SK-N-SH (cell line): ENCODE measurements around the gene CDH18. TPM values are rescaled to one million over a fixed set of nuclear protein-coding genes. Genes with fewer than 3 reads are reported as not detected.

ENCODE experiments used
- CTCF ChIA-PET: fragments of 300-600, 350-600 bp; formaldehyde crosslinking; extraction: SDS; loops from one replicate; lab custom pipeline; 2021; lab: Yijun Ruan, JAX
- POLR2A ChIA-PET: fragments of 350-600 bp; sonication (Branson Sonifier 250); formaldehyde crosslinking; extraction: SDS; loops from one replicate; lab custom pipeline; 2020; ENCODE audit warnings: antibody characterized with exemption, inconsistent platforms; lab: Yijun Ruan, JAX
- DNase-seq: peaks from one replicate; pipeline ENCODE4 v3.0.0; 2012
- H2AFZ ChIP-seq: fragments of 200-600 bp; sonication (generic); 2 replicates; pipeline ENCODE4 v1.8.1; 2016; ENCODE audit warnings: antibody characterized with exemption, mild to moderate bottlenecking, low read depth
- H3F3A ChIP-seq: fragments of 200-600 bp; sonication (generic); replicated peaks from 2 replicates; pipeline ENCODE3; 2016; ENCODE audit warnings: antibody characterized with exemption, mild to moderate bottlenecking; ENCODE audit not compliant: insufficient read depth
- H3K27ac ChIP-seq, 2 experiments: fragments of 200-500 bp in 1 of 2; fragments of 200-600 bp in 1 of 2; sonication (Bioruptor generic) in 1 of 2; sonication (generic), shearing (Covaris generic) in 1 of 2; 2 replicates each; pipeline versions ENCODE4 v1.5.1 to v1.6.1; 2014 to 2016; ENCODE audit warnings: low read depth in 2 of 2, inconsistent platforms in 1 of 2, low read length in 1 of 2, mild to moderate bottlenecking in 1 of 2, mixed read lengths in 1 of 2
- H3K27me3 ChIP-seq: fragments of 200-600 bp; sonication (generic), shearing (Covaris generic); 2 replicates; pipeline ENCODE4 v1.6.1; 2016; ENCODE audit warnings: mixed run types; ENCODE audit not compliant: insufficient read depth
- H3K36me3 ChIP-seq, 2 experiments: fragments of 200-500 bp in 1 of 2; fragments of 200-600 bp in 1 of 2; sonication (Bioruptor generic) in 1 of 2; sonication (generic) in 1 of 2; replicated peaks in 1 of 2; 2 replicates each; pipeline versions ENCODE3 to v1.5.1; 2014 to 2016; ENCODE audit warnings: low read length in 1 of 2, mild to moderate bottlenecking in 1 of 2; ENCODE audit not compliant: insufficient read depth in 2 of 2, control insufficient read depth in 1 of 2
- H3K4me1 ChIP-seq, 2 experiments: fragments of 200-500 bp in 1 of 2; fragments of 200-600 bp in 1 of 2; sonication (Bioruptor generic) in 1 of 2; sonication (generic), shearing (Covaris generic) in 1 of 2; 2 replicates each; pipeline versions ENCODE4 v1.5.1 to v1.6.1; 2014 to 2016; ENCODE audit warnings: low read depth in 1 of 2, low read length in 1 of 2, mixed run types in 1 of 2; ENCODE audit not compliant: insufficient read depth in 2 of 2, control insufficient read depth in 1 of 2
- H3K4me2 ChIP-seq: fragments of 200-600 bp; sonication (generic), shearing (Covaris generic); 2 replicates; pipeline ENCODE4 v1.6.1; 2017; ENCODE audit warnings: mixed run types
- H3K4me3 ChIP-seq, 2 experiments: fragments of 200-500 bp in 1 of 2; fragments of 200-600 bp in 1 of 2; sonication (Bioruptor generic) in 1 of 2; sonication (generic), shearing (Covaris generic) in 1 of 2; 2 replicates each; pipeline versions ENCODE4 v1.5.1 to v1.8.1; 2014 to 2016; ENCODE audit warnings: low read depth in 2 of 2, inconsistent platforms in 1 of 2, low read length in 1 of 2, mild to moderate bottlenecking in 1 of 2, mixed read lengths in 1 of 2, moderate library complexity in 1 of 2
- H3K79me2 ChIP-seq: fragments of 200-600 bp; sonication (generic); 2 replicates; pipeline ENCODE4 v1.8.1; 2017; ENCODE audit warnings: mild to moderate bottlenecking; ENCODE audit not compliant: insufficient read depth
- H3K9ac ChIP-seq: fragments of 200-600 bp; sonication (generic); 2 replicates; pipeline ENCODE4 v1.6.1; 2017; ENCODE audit warnings: mixed run types
- H3K9me2 ChIP-seq: fragments of 200-600 bp; sonication (generic); 2 replicates; pipeline ENCODE4 v1.6.1; 2017; ENCODE audit warnings: mixed run types
- H3K9me3 ChIP-seq: fragments of 200-600 bp; sonication (generic); 2 replicates; pipeline ENCODE4 v1.6.1; 2017; ENCODE audit warnings: mixed run types, mild to moderate bottlenecking, moderate library complexity
- H4K20me1 ChIP-seq: fragments of 200-600 bp; sonication (generic); 2 replicates; pipeline ENCODE4 v1.6.1; 2017; ENCODE audit warnings: mild to moderate bottlenecking, mixed run types; ENCODE audit not compliant: insufficient read depth
- EZH2phosphoT487 ChIP-seq: fragments of 200-600 bp; sonication (generic); IDR thresholded peaks from 2 replicates; pipeline ENCODE4 v1.6.1; 2017; ENCODE audit warnings: low read depth, mixed run types, mild to moderate bottlenecking, antibody characterized with exemption, moderate library complexity, borderline replicate concordance
- FOSL2 ChIP-seq: IDR thresholded peaks from 2 replicates; pipeline ENCODE4 v1.4.0; 2012; ENCODE audit warnings: low read depth, mild to moderate bottlenecking, moderate library complexity, borderline replicate concordance
- GATA2 ChIP-seq: sonication (generic); formaldehyde crosslinking; IDR thresholded peaks from 2 replicates; pipeline ENCODE4 v1.5.0; 2020; ENCODE audit warnings: mild to moderate bottlenecking, missing genetic modification reagents
- MEF2A ChIP-seq: IDR thresholded peaks from 2 replicates; pipeline ENCODE4 v1.4.0; 2012; ENCODE audit warnings: low read depth, borderline replicate concordance
- MXI1 ChIP-seq: IDR thresholded peaks from 2 replicates; pipeline ENCODE4 v1.6.1; 2012; ENCODE audit warnings: mild to moderate bottlenecking, low read depth, low read length, improper control_type of control experiment
- NRF1 ChIP-seq: IDR thresholded peaks from 2 replicates; pipeline ENCODE4 v1.6.1; 2012; ENCODE audit warnings: low read depth, mild to moderate bottlenecking, low read length
- RAD21 ChIP-seq: IDR thresholded peaks from 2 replicates; pipeline ENCODE4 v1.6.1; 2012; ENCODE audit warnings: mild to moderate bottlenecking, low read length
- RCOR1 ChIP-seq: fragments of 150-350 bp; IDR thresholded peaks from 2 replicates; pipeline ENCODE4 v1.6.1; 2017; ENCODE audit warnings: antibody characterized with exemption, low read length
- SIN3A ChIP-seq: IDR thresholded peaks from 2 replicates; pipeline ENCODE4 v1.6.1; 2012; ENCODE audit warnings: low read depth, mild to moderate bottlenecking, low read length, moderate library complexity, borderline replicate concordance
- TCF12 ChIP-seq: IDR thresholded peaks from 2 replicates; pipeline ENCODE4 v1.4.0; 2012
- WGBS: methylation state at CpG from one replicate; pipeline ENCODE4 v1.1.6; 2017; ENCODE audit warnings: low lambda C conversion rate; 5-methylcytosine and 5-hydroxymethylcytosine counted together
- polyA plus RNA-seq, 3 experiments: library from polyadenylated mRNA; depleted of rRNA; stranded (reverse); fragments of >200 nt; gene quantifications; 2 replicates each; pipeline ENCODE4 v1.2.3, GENCODE V29; 2012
- TF ChIP-seq, protein P1 (sequence below): IDR thresholded peaks from 2 replicates; pipeline ENCODE4 v1.4.0; 2012; ENCODE audit warnings: low read depth, borderline replicate concordance
- TF ChIP-seq, protein P2 (sequence below): IDR thresholded peaks from 2 replicates; pipeline ENCODE4 v1.4.0; 2012; ENCODE audit warnings: low read depth, borderline replicate concordance
- TF ChIP-seq, protein P3 (sequence below): fragments of 150-350 bp; IDR thresholded peaks from 2 replicates; pipeline ENCODE4 v1.6.1; 2016; ENCODE audit warnings: mild to moderate bottlenecking, low read depth, low read length
- TF ChIP-seq, protein P4 (sequence below): IDR thresholded peaks from 2 replicates; pipeline ENCODE4; 2012
- TF ChIP-seq, protein P5 (sequence below): IDR thresholded peaks from 2 replicates; pipeline ENCODE4 v1.6.1; 2012; ENCODE audit warnings: mild to moderate bottlenecking, low read depth, low read length, moderate library complexity
- TF ChIP-seq, protein P6 (sequence below): fragments of 150-350 bp; IDR thresholded peaks from 2 replicates; pipeline ENCODE4 v1.6.1; 2017; ENCODE audit warnings: antibody characterized with exemption, low read length, low read depth, borderline replicate concordance

Gene CDH18
- polyA plus RNA-seq, 1 of the 3 experiments (the other 2 are of a cell fraction): 6.0 TPM

DNA sequence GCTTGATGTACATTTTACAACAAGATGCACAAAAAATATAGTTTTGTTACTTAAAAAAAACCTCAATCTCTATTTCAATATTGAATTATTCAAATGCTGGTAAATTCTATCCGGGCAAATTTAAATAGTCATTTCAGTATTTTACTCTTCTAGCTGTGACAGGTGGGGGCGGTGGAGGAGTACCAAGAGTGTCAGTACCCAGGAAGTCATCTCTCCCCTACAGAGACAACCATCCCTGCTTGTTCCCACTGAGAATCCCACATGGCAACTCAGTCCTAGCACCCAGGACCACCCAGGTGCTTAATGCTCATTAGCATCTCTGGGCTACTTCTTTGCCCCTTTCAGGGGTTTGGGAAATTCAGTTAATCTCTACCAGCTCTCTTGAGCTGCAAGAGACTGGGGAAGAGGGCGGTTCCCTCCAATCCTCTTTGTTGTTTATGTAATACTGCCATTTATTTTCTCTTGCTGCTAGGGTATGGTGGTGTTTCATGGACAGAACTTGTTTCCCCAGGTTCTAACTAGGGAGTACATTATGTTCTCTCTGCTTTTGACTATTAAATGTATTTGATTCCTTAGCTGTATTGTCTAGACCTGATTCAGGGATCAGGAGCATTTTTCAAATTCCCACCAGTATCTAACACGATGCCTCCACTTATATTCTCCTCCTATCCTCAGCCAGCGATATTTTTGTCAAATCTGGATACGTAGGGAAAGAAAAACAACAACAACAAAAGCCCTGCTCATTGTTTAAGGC lies 122.5 kb downstream of the CDH18 start (continued):
- no peak for TF ChIP-seq FOSL2
- TF ChIP-seq, protein P1, sequence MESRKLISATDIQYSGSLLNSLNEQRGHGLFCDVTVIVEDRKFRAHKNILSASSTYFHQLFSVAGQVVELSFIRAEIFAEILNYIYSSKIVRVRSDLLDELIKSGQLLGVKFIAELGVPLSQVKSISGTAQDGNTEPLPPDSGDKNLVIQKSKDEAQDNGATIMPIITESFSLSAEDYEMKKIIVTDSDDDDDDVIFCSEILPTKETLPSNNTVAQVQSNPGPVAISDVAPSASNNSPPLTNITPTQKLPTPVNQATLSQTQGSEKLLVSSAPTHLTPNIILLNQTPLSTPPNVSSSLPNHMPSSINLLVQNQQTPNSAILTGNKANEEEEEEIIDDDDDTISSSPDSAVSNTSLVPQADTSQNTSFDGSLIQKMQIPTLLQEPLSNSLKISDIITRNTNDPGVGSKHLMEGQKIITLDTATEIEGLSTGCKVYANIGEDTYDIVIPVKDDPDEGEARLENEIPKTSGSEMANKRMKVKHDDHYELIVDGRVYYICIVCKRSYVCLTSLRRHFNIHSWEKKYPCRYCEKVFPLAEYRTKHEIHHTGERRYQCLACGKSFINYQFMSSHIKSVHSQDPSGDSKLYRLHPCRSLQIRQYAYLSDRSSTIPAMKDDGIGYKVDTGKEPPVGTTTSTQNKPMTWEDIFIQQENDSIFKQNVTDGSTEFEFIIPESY: no peak
- TF ChIP-seq GATA2: no peak
- no peak for TF ChIP-seq MEF2A
- TF ChIP-seq, protein P2, sequence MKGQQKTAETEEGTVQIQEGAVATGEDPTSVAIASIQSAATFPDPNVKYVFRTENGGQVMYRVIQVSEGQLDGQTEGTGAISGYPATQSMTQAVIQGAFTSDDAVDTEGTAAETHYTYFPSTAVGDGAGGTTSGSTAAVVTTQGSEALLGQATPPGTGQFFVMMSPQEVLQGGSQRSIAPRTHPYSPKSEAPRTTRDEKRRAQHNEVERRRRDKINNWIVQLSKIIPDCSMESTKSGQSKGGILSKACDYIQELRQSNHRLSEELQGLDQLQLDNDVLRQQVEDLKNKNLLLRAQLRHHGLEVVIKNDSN: no peak

DNA sequence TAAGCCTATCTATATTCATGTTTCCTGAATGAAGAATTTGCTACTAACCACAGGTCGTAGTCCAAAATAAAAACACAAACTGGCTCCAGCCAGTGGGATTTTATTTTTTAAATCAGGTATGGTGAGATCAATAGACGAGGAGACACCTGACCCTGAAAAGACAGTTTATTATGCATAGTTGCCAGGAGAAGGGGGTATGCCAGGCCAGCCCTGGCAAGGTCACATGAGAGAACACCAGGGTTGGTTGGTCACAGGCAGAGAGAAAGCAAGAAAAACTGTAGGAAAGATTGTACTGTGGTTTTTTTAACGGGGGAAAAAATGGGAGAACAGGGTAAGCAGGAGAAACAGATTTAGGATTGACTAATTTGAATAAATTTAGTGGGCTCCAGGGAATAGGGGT lies 125.3 kb downstream of the CDH18 start:
- Histone ChIP-seq H3K4me2 (no peak overlapping the region), H4K20me1 (no peaks in the 10 kb centered on the region), H3F3A (no peaks in the 10 kb centered on the region), H3K9ac (no peak overlapping the region), H3K4me3 (no peak overlapping the region), H3K79me2 (no peaks in the 10 kb centered on the region), H3K4me1 (no peaks in the 10 kb centered on the region; a peak in 1 of 4 replicates), H3K9me2 (no peaks in the 10 kb centered on the region), H3K9me3 (no peaks in the 10 kb centered on the region), H3K27ac (no peak overlapping the region), H2AFZ (no peak overlapping the region)
- 30% methylated on average over 3 of the region's 3 CpGs for WGBS
- DNase-seq: no peak
- POLR2A ChIA-PET: no interaction called here
- TF ChIP-seq, protein P3, sequence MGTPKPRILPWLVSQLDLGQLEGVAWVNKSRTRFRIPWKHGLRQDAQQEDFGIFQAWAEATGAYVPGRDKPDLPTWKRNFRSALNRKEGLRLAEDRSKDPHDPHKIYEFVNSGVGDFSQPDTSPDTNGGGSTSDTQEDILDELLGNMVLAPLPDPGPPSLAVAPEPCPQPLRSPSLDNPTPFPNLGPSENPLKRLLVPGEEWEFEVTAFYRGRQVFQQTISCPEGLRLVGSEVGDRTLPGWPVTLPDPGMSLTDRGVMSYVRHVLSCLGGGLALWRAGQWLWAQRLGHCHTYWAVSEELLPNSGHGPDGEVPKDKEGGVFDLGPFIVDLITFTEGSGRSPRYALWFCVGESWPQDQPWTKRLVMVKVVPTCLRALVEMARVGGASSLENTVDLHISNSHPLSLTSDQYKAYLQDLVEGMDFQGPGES: no peak
- TF ChIP-seq, protein P4, sequence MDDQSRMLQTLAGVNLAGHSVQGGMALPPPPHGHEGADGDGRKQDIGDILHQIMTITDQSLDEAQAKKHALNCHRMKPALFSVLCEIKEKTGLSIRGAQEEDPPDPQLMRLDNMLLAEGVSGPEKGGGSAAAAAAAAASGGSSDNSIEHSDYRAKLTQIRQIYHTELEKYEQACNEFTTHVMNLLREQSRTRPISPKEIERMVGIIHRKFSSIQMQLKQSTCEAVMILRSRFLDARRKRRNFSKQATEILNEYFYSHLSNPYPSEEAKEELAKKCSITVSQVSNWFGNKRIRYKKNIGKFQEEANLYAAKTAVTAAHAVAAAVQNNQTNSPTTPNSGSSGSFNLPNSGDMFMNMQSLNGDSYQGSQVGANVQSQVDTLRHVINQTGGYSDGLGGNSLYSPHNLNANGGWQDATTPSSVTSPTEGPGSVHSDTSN: no peak
- TF ChIP-seq EZH2phosphoT487: no peak
- no peak for TF ChIP-seq FOSL2
- TF ChIP-seq, protein P5, sequence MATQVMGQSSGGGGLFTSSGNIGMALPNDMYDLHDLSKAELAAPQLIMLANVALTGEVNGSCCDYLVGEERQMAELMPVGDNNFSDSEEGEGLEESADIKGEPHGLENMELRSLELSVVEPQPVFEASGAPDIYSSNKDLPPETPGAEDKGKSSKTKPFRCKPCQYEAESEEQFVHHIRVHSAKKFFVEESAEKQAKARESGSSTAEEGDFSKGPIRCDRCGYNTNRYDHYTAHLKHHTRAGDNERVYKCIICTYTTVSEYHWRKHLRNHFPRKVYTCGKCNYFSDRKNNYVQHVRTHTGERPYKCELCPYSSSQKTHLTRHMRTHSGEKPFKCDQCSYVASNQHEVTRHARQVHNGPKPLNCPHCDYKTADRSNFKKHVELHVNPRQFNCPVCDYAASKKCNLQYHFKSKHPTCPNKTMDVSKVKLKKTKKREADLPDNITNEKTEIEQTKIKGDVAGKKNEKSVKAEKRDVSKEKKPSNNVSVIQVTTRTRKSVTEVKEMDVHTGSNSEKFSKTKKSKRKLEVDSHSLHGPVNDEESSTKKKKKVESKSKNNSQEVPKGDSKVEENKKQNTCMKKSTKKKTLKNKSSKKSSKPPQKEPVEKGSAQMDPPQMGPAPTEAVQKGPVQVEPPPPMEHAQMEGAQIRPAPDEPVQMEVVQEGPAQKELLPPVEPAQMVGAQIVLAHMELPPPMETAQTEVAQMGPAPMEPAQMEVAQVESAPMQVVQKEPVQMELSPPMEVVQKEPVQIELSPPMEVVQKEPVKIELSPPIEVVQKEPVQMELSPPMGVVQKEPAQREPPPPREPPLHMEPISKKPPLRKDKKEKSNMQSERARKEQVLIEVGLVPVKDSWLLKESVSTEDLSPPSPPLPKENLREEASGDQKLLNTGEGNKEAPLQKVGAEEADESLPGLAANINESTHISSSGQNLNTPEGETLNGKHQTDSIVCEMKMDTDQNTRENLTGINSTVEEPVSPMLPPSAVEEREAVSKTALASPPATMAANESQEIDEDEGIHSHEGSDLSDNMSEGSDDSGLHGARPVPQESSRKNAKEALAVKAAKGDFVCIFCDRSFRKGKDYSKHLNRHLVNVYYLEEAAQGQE: no peak
- no peak for TF ChIP-seq NRF1
- TF ChIP-seq MXI1: no peak
- TF ChIP-seq RAD21: no peak
- no peak for TF ChIP-seq GATA2
- TF ChIP-seq RCOR1: no peak
- no peak for TF ChIP-seq SIN3A
- TF ChIP-seq, protein P6, sequence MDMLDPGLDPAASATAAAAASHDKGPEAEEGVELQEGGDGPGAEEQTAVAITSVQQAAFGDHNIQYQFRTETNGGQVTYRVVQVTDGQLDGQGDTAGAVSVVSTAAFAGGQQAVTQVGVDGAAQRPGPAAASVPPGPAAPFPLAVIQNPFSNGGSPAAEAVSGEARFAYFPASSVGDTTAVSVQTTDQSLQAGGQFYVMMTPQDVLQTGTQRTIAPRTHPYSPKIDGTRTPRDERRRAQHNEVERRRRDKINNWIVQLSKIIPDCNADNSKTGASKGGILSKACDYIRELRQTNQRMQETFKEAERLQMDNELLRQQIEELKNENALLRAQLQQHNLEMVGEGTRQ: no peak
- no peak for TF ChIP-seq TCF12
- TF ChIP-seq, all 33 proteins: peak for 0
- CTCF ChIA-PET: no interaction called here
- no peaks in the 10 kb centered on the region for H3K36me3 ChIP-seq
- 0 out of 2 replicates have a peak, but pooled peaks cover 5% of the 10 kb centered on the region for H3K27me3 ChIP-seq
